Stimulated activated CD8-positive, alpha-beta memory T cell treated with anti-CD3 and anti-CD28 coated beads, Interleukin-4, amount 100 ng/mL, for 1 hour (primary cell): ENCODE results near the gene TRPM5.

Experiments used
- DNase-seq, 2 donors: peaks; one replicate each; pipeline ENCODE4 v3.0.0-alpha.2; 2020; ENCODE audit warnings: low read depth in 2 of 2, low spot score in 1 of 2

The TRPM5 gene

GRCh38 chr11:2470495-2470894, 26.2 kb upstream of the TRPM5 start:
- no peak for DNase-seq

DNA sequence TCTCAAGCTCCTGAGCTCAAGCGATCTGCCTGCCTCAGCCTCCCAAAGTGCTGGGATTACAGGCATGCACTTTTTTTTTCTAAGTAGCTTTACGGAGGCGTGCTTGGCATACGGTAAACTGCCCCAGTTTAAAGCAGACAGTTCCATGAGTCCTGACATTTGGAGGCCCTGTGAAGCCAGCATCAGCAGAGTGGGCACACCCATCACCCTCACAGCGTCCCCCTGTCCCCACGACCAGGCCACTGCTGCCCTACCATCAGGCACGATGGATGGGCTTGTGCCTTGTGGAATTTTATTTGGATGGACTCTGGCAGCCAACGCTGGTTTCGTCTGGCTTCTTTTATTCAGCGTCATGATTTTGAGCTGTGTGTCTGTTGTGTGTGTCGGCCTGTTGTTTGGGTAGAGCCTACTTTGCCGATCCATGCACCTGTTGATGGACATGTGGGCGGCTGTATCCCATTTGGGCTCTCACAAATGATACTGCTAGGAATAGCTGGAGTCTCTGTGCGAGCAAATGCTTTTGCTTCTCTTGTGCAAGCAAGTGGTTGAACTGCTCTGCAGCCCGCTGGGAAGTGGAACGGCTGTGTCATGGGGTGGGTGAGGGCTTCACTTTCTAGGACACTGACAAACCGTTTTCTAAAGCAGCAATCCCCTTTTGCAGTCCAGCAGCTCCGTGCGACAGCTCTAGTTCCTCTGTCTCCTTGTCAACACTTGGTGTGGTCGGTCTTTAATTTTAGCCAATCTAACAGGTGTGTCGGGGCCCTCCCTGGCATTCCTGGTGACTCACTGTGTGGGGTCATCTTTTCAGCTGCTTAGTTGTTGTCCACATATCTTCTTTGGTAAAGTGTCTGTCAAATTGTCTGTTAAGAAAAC, 24.3 kb upstream of the TRPM5 start:
- DNase-seq = no peak

- DNase-seq = no peak
Measured at GRCh38 chr11:2467695-2468055, 23.4 kb upstream of the TRPM5 start.

DNA sequence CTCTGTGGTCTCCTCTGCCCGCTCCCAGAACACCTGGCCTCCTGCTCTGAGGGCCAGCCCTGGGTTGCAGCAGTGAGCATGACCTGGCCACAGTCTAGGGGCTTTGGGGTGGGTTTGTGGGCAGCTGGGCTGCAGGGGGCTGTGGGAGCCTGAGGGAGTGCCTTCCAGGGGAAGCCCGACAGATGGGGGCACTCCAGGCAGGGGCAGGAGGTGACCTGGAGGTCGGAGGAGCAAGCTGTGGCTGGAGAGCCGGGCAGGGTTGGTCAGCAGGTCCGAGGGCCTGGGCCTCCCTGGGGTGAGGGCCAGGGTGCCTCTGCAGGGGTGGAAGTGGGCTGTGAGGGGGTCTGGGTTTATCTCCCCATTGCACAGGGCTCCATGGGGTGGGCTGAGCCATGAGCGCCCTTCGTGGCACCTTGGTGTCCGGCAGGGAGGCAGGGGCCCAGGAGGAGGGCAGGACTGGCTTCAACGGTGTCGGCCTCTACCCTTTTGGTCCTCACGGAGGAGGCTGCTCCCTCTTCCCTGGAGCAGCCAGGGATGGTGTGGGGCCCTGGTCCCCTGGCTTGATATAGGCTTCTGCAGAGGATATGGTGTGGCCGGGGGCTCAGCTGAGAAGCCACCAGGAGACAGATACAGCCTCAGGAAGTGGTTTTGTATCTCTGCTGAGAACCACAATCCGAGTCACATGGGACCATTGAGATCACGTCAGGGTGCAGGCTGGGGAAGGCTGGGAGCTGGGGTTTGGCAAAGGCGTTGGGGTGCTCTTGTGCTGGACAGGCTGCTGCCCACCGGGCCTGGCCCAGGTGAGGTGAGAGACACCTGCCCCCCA, 22.8 kb upstream of the TRPM5 start:
- peak in 1 of 2 donors; percentile 27 for DNase-seq

- no peak for DNase-seq
Measured at GRCh38 chr11:2466069-2466801, 21.9 kb upstream of the TRPM5 start.

GRCh38 chr11:2465202-2466068, 21.1 kb upstream of the TRPM5 start:
- no peak for DNase-seq

DNA sequence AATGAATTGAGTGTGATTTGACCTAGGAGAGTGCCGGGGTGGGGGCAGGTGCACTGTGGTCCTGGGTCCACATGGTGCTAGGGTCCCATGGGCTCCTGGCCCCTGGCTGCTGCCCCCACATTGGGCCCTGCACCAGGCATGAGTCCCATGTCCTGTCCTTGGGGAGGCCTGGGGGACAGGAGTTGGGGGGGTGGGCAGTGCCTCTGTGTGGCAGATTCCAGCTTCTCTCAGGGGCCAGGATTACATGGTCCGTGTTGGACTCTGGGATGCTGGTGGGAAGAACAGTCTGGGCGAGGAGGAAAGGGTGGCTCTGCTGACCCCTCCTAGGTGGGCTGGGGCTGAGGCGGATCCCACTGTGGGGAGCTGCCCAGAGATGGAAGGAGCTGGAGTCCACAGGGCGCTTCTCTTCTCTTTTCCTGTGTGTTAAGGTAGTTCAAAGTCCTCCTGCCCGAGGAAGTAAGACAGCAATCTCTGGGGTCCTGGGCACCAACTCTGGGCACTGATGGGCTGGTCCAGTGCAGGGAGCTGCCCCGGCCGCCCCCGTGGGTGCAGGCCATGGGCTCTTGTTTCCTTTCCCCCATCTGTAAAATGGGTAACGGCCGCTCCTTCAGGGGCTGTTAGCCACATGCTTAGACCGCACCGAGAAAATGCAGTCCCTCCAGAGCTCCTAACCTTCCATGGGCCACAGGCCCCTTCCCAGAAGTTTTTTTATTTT, 20.3 kb upstream of the TRPM5 start:
- DNase-seq = no peak

DNA sequence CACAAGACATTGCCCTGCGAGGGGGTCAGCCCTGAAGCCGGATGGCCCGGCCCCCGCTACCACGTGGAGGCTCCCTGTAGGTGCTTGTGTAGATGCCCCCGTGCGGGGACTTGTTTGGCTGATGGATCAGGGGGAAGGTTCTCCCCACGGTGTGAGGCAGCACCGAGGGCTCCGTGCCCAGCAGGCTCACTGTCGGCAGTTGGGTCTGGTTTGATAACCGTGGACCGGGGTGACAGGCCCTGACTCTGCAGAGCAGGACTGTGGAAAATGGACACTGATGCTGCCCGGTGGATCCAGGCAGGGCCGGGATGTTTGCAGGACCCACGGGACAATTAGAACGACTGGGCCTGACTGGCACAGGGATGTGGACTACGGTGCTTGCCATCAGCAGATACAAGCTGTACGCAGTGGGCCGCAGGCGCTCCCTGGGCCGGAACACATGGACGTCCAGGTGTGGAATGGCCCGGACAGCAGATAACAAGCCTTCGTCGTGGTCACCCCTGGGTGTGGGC, 19.5 kb upstream of the TRPM5 start:
- DNase-seq = no peak

GRCh38 chr11:2462986-2463765, 18.9 kb upstream of the TRPM5 start:
- no peak for DNase-seq

- DNase-seq = no peak
Measured at GRCh38 chr11:2462543-2462985, 18.2 kb upstream of the TRPM5 start.

DNA sequence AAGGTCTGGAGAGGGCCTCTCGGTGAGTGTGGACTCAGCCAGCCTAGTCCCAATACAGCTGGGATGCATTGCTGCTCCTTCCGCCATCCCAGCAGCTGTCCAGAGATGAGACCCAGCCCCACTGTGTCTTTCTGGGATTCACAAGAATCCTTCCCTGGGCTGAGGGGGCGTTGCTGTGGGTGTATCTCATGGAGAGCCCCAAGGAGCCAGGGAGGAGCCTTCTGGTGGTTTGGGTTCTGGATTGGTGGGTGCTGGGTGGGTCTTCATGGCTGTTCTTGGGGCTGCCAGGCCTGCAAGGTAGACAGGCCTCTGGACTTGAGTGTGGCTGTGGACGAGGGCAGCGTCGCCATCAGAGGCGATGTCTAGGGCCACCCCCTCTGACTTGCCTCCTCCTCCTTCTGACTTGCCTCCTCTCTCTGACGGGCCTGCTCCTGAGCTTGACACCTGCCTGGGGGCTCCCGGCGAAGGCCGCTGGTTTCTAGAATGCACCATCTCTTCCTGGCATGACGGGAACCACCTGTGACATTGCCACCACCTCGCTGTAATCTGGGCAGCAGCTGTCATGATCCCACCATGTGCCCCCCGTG, 17.7 kb upstream of the TRPM5 start:
- DNase-seq = no peak

GRCh38 chr11:2461253-2461955, 17.1 kb upstream of the TRPM5 start:
- DNase-seq = no peak

- no peak for DNase-seq
Measured at GRCh38 chr11:2460540-2461252, 16.4 kb upstream of the TRPM5 start.

DNA sequence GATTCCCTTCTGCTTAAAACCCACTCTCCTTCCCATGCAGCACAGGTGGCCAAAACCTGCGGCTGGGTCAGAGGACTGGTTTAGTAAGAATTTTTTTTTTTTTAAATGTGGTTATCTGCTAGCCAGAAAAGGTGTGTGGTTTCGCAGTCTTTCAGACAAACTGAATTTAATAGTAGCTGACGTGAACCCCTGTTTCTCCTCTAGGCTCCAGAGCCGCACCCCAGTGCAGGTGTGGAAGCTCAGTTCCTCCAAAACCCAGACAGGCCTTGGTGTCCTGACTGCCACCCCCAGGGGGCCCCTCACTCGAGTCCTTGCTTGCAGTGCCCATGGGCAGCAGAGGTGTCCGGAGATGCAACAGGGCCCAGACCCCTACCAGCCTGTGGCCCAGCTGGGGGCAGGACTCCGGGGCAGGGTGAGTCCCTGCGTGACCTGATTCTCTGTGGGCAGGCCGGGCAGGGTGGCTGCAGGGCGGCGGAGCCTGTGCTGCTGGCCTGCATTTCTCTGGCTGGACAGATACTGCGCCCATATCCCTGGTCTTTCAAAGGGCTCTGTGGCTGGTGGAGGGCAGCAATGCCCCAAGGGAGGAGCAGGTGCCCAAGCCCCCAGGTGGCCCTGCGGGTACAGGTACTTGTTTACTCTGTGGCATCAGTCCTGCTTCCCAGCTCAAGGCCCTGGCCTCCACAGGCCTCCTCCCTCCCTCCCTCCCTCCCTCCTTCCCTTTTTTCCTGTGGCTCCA, 15.7 kb upstream of the TRPM5 start:
- DNase-seq = no peak

DNA sequence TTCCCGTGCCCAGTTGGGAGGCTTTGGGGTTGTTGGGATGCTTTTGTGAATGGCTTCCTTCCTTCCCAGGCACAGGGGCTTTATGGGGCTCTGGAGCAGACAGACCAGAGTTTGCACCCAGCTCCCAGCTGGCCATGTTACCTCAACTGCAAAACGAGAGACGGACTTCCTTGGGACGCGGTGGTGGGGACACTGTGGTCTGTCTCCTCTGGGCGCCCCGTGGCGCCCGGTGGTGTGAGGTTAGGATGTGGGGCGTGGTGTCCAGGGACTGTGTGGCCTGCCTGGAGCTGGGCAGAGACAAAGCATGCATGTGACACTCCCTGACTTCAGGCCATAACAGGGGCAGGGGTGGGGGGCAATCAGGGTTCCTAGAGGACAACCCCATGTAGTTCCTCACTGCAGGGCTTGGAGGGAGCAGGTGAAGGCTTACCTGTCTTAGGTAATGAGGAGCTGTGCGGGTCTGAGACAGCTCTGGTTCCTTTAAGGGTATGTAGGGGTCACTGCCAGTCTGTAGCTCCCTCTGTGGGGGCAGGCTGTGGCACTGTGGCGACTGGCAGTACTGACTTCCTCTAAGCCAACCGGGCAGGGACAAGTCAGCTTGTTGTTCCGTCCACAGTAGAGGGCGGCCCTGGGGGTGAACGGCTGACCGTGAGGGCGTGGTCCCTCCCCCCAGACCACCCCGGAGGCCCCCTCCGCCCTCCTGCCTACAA, 14.9 kb upstream of the TRPM5 start:
- no peak for DNase-seq

DNA sequence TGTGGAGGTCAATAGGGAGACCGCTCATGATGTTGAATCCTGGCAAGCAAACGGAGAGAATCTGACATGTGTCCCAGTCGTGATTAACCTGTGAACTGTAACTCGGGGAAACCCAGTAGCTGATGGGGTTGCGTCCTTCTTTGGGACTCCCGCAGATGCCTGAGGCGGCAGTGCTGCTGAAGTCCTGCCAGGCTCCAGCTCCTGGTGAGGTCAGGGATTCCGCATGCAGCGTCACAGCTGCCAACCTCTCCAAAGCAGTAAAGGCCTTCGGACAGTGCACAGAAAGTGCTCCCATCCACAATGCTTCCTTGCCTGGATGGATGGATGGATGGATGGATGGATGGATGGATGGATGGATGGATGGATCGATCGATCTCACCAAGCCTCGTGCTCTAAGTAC, 14.0 kb upstream of the TRPM5 start:
- DNase-seq = no peak
